ENCODE measurements around the gene RHOXF1. TPM values are rescaled to one million over a fixed set of nuclear protein-coding genes. Genes with fewer than 3 reads are reported as not detected.
"Not testable (repeated sequence)": the region's sequence is repeated elsewhere in the genome, so short reads cannot be mapped to it uniquely, and the experiment has no call there.

RHOXF1 gene
- total RNA-seq, 1 donor from 2014 or later, result not detected

- Mint-ChIP-seq H3K27me3 (no peaks in the 10 kb centered on the region), H3K4me3 (no peak overlapping the region), H3K27ac (no peak overlapping the region), H3K4me1 (ENCODE audit: unreplicated experiment) (no peaks in the 10 kb centered on the region), H3K36me3 (no peaks in the 10 kb centered on the region), H3K9me3 (no peaks in the 10 kb centered on the region)
- TF ChIP-seq CTCF (conservative IDR thresholded peaks at IDR 0.05), result no peak
- DNase-seq (ENCODE audit: extremely low spot score, unreplicated experiment), result no peak
Observed at GRCh38 chrX:120087289-120088017, 28.3 kb downstream of the RHOXF1 start.

GRCh38 chrX:120085553-120086185, 30.0 kb downstream of the RHOXF1 start:
- not testable (repeated sequence) for H3K4me3 Mint-ChIP-seq; H3K4me1 Mint-ChIP-seq (ENCODE audit: unreplicated experiment); DNase-seq (ENCODE audit: extremely low spot score, unreplicated experiment); H3K9me3 Mint-ChIP-seq; H3K27ac Mint-ChIP-seq; H3K27me3 Mint-ChIP-seq; H3K36me3 Mint-ChIP-seq

- H3K36me3 Mint-ChIP-seq; H3K27me3 Mint-ChIP-seq; DNase-seq (ENCODE audit: extremely low spot score, unreplicated experiment); H3K27ac Mint-ChIP-seq; H3K9me3 Mint-ChIP-seq; H3K4me3 Mint-ChIP-seq; H3K4me1 Mint-ChIP-seq (ENCODE audit: unreplicated experiment): not testable (repeated sequence)
Observed at GRCh38 chrX:120077590-120077989, 38.1 kb downstream of the RHOXF1 start, which contains the start of gene RHOXF2B. TSS of gene RHOXF2B (minus strand) at chrX:120077690. CDS start at chrX:120077552, 138 bp downstream.

GRCh38 chrX:120066169-120066568, 49.5 kb downstream of the RHOXF1 start:
- H3K4me3 Mint-ChIP-seq; H3K36me3 Mint-ChIP-seq; H3K27ac Mint-ChIP-seq; H3K4me1 Mint-ChIP-seq (ENCODE audit: unreplicated experiment); H3K9me3 Mint-ChIP-seq; H3K27me3 Mint-ChIP-seq: not testable (repeated sequence)
- DNase-seq (ENCODE audit: extremely low spot score, unreplicated experiment), result peak; percentile 42

Other genes with a start within 250 kb of the RHOXF1 start
- 12.7 and 16.9 TPM in 2 replicates for gene RNF113A, start 244.2 kb downstream of the RHOXF1 start, total RNA-seq (ENCODE audit: low replicate concordance)
- gene NDUFA1, start 244.1 kb downstream of the RHOXF1 start, total RNA-seq (ENCODE audit: low replicate concordance), result 81.9 and 117 TPM in 2 replicates
- gene AKAP14, start 220.0 kb downstream of the RHOXF1 start, total RNA-seq (ENCODE audit: low replicate concordance), result 0.92 TPM in 1 of 2 replicates, not detected in the other
- 7.0 and 9.1 TPM in 2 replicates for gene NKAP, start 172.2 kb downstream of the RHOXF1 start, total RNA-seq (ENCODE audit: low replicate concordance)
- not detected in 2 replicates for gene RHOXF2B, start 38.2 kb downstream of the RHOXF1 start, total RNA-seq (ENCODE audit: low replicate concordance)
- not detected in 2 replicates for gene RHOXF2, start 42.7 kb upstream of the RHOXF1 start, total RNA-seq (ENCODE audit: low replicate concordance)
- 25.7 and 27.8 TPM in 2 replicates for gene ZBTB33, start 134.9 kb upstream of the RHOXF1 start, total RNA-seq (ENCODE audit: low replicate concordance)
- gene TMEM255A, start 195.5 kb upstream of the RHOXF1 start, total RNA-seq (ENCODE audit: low replicate concordance), result 0.38 and 2.4 TPM in 2 replicates
- not detected in 2 replicates for gene ATP1B4, start 246.2 kb upstream of the RHOXF1 start, total RNA-seq (ENCODE audit: low replicate concordance)